Measurements from ENCODE around the gene WDR86. TPM values are rescaled to one million over a fixed set of nuclear protein-coding genes. Genes with fewer than 3 reads are reported as not detected.

The WDR86 gene
- polyA plus RNA-seq, 1 donor (not counting 4 experiments of a cell fraction or from before 2014, with no cell fraction given) = not detected

- H4K20me1 ChIP-seq (ENCODE audit: control insufficient read depth, extremely low read depth, insufficient read depth, low read length) = no peaks in the 10 kb centered on the region
- H3K36me3 ChIP-seq (ENCODE audit: control insufficient read depth in 2 of 2, extremely low read depth in 1 of 2, insufficient read depth in 2 of 2, low read length in 2 of 2) = no peaks in the 10 kb centered on the region
- H3K79me2 ChIP-seq (ENCODE audit: control insufficient read depth, insufficient read depth, low read length) = no peaks in the 10 kb centered on the region
- peaks cover 18% of the 10 kb centered on the region for H3K27me3 ChIP-seq (ENCODE audit: control insufficient read depth, extremely low read depth, insufficient read depth, low read length)
- H3K27ac ChIP-seq (ENCODE audit: control insufficient read depth, insufficient read depth, low read length) = no peak overlapping the region
- H3K4me1 ChIP-seq (ENCODE audit: control insufficient read depth, extremely low read depth, insufficient read depth, low read length) = no peaks in the 10 kb centered on the region
- H3K9ac ChIP-seq (ENCODE audit: control insufficient read depth, extremely low read depth, insufficient read depth, low read length) = no peak overlapping the region
- DNase-seq (ENCODE audit: low read depth, low spot score) (no peak), FAIRE-seq (no peak)
- TF ChIP-seq CTCF (optimal IDR thresholded peaks at IDR 0.05 in 1 of 3, IDR thresholded peaks at IDR 0.05 in 1 of 3, conservative IDR thresholded peaks at IDR 0.05 in 1 of 3; ENCODE audit: extremely low read depth in 1 of 3, insufficient read depth in 2 of 3, low read length in 3 of 3) (no peak), EZH2 (IDR thresholded peaks at IDR 0.05; ENCODE audit: low read length) (no peak)
- dilution Hi-C loops (cut with MboI; ENCODE audit: extremely low pct_ligation_motif_present, low sequenced_read_pairs) = no loop called here
- H3K4me2 ChIP-seq (ENCODE audit: control insufficient read depth, extremely low read depth, insufficient read depth, low read depth, low read length) = no peak overlapping the region
- H3K9me1 ChIP-seq (ENCODE audit: control insufficient read depth, extremely low read depth, insufficient read depth, low read length) = no peaks in the 10 kb centered on the region
- H3K9me3 ChIP-seq (ENCODE audit: control insufficient read depth, low read depth, low read length) = no peaks in the 10 kb centered on the region
- no peak overlapping the region for H3K4me3 ChIP-seq (ENCODE audit: control insufficient read depth in 2 of 3, extremely low read depth in 1 of 3, insufficient read depth in 2 of 3, low read depth in 1 of 3, low read length in 3 of 3)
- no peak overlapping the region for H2AFZ ChIP-seq (ENCODE audit: control insufficient read depth, low read length)
These were observed 14.8 kb downstream of the WDR86 start for GRCh38 chr7:151395036-151395367.

- no peaks in the 10 kb centered on the region for H3K9me3 ChIP-seq (ENCODE audit: control insufficient read depth, low read depth, low read length)
- H3K36me3 ChIP-seq (ENCODE audit: control insufficient read depth in 2 of 2, extremely low read depth in 1 of 2, insufficient read depth in 2 of 2, low read length in 2 of 2) = no peaks in the 10 kb centered on the region
- H3K9me1 ChIP-seq (ENCODE audit: control insufficient read depth, extremely low read depth, insufficient read depth, low read length) = no peaks in the 10 kb centered on the region
- no peaks in the 10 kb centered on the region for H3K79me2 ChIP-seq (ENCODE audit: control insufficient read depth, insufficient read depth, low read length)
- no peak overlapping the region for H3K4me3 ChIP-seq (ENCODE audit: control insufficient read depth in 2 of 3, extremely low read depth in 1 of 3, insufficient read depth in 2 of 3, low read depth in 1 of 3, low read length in 3 of 3)
- H3K9ac ChIP-seq (ENCODE audit: control insufficient read depth, extremely low read depth, insufficient read depth, low read length) = no peak overlapping the region
- no peak for TF ChIP-seq EZH2 (IDR thresholded peaks at IDR 0.05; ENCODE audit: low read length)
- no peak for TF ChIP-seq CTCF (optimal IDR thresholded peaks at IDR 0.05 in 1 of 3, IDR thresholded peaks at IDR 0.05 in 1 of 3, conservative IDR thresholded peaks at IDR 0.05 in 1 of 3; ENCODE audit: extremely low read depth in 1 of 3, insufficient read depth in 2 of 3, low read length in 3 of 3)
- H3K4me1 ChIP-seq (ENCODE audit: control insufficient read depth, extremely low read depth, insufficient read depth, low read length) = no peaks in the 10 kb centered on the region
- DNase-seq (ENCODE audit: low read depth, low spot score) = no peak
- dilution Hi-C loops (cut with MboI; ENCODE audit: extremely low pct_ligation_motif_present, low sequenced_read_pairs) = no loop called here
- H3K27me3 ChIP-seq (ENCODE audit: control insufficient read depth, extremely low read depth, insufficient read depth, low read length) = peaks cover 18% of the 10 kb centered on the region
- FAIRE-seq = no peak
- no peak overlapping the region for H2AFZ ChIP-seq (ENCODE audit: control insufficient read depth, low read length)
- H3K4me2 ChIP-seq (ENCODE audit: control insufficient read depth, extremely low read depth, insufficient read depth, low read depth, low read length) = no peak overlapping the region
- H3K27ac ChIP-seq (ENCODE audit: control insufficient read depth, insufficient read depth, low read length) = no peak overlapping the region
- no peaks in the 10 kb centered on the region for H4K20me1 ChIP-seq (ENCODE audit: control insufficient read depth, extremely low read depth, insufficient read depth, low read length)
These were observed 15.5 kb downstream of the WDR86 start for GRCh38 chr7:151394076-151395035.
